NCI-H1417 treated with DMSO at 0.1 percent for 48 hours (cell line): ENCODE measurements around the gene SPRY4.
"Not testable (repeated sequence)": the region's sequence is repeated elsewhere in the genome, so short reads cannot be mapped to it uniquely, and the experiment has no call there.

Source experiments
- DNase-seq: peaks from one replicate; lab custom pipeline; 2025; lab: John Stamatoyannopoulos, UW

The SPRY4 gene

GRCh38 chr5:142315096-142315900 lies 9.5 kb downstream of the SPRY4 start:
- no peak for DNase-seq

DNA sequence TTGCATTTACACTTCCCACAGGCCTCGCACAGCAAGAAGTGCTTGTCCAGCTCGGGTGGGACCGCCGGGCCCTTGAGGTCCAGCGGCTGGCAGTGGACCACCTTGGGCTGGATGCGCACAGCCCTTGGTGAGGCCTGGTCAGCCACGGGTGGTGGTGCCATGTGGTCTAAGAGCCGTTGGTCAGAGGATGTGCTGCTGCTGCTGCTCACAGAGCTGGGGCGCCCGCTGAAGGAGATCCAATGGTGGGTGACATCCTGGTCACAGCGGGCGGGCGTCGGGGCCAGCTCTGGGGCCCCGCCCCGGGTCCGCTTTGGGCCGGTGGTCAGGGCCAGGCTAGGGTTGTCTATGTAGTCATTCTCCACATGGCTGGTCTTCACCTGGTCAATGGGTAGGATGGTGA lies 10.2 kb downstream of the SPRY4 start:
- no peak for DNase-seq

- DNase-seq, result no peak
These were observed 10.7 kb downstream of the SPRY4 start for GRCh38 chr5:142314109-142314508.

GRCh38 chr5:142313682-142314081 lies 11.1 kb downstream of the SPRY4 start:
- no peak for DNase-seq

GRCh38 chr5:142313275-142313674 lies 11.5 kb downstream of the SPRY4 start:
- DNase-seq, result no peak

DNA sequence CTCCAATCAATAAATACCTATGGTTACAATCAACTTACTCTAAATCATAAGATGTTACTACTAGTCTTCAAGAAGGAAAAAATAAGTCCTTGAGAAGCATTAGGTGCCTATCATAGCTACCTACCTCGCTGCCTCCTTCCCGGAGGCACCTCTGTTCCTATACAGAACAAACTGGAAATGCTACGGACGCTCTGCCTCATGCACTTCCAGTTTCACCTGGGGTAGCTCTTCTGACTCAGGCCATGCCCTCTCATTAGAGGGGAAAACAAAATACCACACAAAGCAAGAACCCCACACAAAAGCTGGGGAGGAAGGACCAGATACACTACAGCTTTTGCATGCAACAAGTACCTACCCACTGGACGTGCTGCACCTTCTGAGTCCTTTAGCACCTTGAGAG lies 12.4 kb downstream of the SPRY4 start:
- no peak for DNase-seq

GRCh38 chr5:142311725-142312124 lies 13.1 kb downstream of the SPRY4 start:
- no peak for DNase-seq

DNA sequence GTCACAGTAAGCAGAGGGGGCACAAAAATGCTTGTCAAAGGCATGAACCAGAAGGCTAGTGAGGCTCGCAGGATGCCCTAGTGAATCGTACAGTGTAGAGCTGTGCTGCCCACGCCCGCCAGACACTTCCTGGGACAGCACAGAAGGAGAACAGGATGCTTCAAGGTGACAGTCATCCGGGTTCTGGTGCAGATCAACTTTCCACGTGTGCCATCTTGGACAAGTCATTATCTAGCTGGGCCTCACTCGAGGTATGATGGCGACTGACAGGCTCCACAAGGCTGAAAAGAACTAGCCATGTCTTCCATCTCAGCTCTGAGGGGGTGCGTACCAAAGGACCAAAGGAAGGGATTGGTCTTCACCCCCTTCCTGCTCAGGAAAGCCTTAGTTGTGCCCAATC lies 14.0 kb downstream of the SPRY4 start:
- DNase-seq, result no peak

DNA sequence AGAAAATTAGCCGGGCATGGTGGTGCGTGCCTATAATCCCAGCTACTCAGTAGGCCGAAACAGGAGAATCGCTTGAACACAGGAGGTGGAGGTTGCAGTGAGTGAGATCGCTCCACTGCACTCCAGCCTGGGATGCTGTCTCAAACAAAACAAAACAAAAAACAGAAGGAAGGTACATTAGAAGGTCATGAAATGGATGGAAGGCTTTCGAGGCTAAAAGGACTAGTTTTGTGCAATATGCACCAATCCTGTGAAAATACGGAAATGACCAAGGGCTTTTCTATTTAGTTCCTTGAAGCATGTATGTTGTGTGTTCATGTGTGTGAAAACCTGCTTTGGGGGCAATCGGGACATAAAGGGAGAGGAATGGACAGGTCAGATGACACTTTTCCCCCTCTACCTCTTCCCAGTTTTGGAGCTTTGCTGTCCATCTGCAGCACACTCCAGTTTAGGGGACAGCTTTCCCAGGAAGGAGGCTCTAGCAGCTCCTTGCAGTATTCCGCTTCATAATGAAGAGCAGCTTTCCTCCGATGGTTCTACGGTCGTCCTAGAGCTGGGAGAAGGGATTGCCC lies 15.0 kb downstream of the SPRY4 start:
- no peak for DNase-seq

- no peak for DNase-seq
These were observed 16.5 kb downstream of the SPRY4 start for GRCh38 chr5:142308358-142308757.

GRCh38 chr5:142307146-142307890 lies 17.5 kb downstream of the SPRY4 start:
- no peak for DNase-seq

GRCh38 chr5:142306077-142306502 lies 18.7 kb downstream of the SPRY4 start:
- DNase-seq, result no peak

- DNase-seq, result no peak
These were observed 19.6 kb downstream of the SPRY4 start for GRCh38 chr5:142305211-142305610.

- no peak for DNase-seq
These were observed 20.7 kb downstream of the SPRY4 start for GRCh38 chr5:142304013-142304701.

- no peak for DNase-seq
These were observed 21.3 kb downstream of the SPRY4 start for GRCh38 chr5:142303565-142303964.

DNA sequence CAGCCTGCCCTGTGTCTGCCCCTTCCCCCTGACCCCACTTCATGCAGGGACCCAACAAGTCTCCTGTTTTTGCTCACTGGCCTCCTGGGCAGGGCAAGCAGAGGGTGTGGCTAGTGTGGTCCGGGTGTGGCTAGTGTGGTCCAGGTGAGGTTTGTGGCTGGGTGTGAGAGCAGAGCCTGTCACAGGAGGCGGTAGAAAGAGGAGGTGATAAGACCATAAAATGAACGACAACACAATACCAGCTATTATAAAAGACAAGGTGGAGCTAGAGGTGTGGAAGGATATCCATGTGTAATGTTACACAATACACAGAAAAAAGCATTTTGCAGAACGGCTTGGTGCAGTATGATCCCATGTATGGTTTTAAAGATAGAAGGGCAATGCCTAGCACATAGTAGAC lies 23.3 kb downstream of the SPRY4 start:
- DNase-seq, result no peak

GRCh38 chr5:142300677-142301076 lies 24.1 kb downstream of the SPRY4 start:
- DNase-seq, result no peak

DNA sequence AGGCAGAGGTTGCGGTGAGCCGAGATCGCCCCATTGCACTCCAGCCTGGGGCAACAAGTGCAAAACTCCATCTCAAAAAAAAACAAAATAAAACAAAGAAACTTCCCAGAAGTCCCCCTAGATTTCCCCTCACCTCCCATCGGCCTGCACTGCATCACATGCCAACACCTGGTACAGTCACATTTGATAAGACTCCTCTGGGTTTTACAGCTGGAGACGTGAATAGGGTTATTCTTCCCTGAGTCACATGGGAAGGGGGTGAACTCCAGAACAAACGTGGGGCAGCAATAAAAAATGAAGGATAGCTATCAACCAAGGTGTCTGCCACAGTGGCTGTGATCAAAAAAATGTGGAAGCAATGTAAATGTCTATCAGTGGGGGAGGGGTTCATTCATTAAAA lies 26.0 kb downstream of the SPRY4 start:
- no peak for DNase-seq

GRCh38 chr5:142297786-142298185 lies 27.0 kb downstream of the SPRY4 start:
- DNase-seq, result not testable (repeated sequence)

DNA sequence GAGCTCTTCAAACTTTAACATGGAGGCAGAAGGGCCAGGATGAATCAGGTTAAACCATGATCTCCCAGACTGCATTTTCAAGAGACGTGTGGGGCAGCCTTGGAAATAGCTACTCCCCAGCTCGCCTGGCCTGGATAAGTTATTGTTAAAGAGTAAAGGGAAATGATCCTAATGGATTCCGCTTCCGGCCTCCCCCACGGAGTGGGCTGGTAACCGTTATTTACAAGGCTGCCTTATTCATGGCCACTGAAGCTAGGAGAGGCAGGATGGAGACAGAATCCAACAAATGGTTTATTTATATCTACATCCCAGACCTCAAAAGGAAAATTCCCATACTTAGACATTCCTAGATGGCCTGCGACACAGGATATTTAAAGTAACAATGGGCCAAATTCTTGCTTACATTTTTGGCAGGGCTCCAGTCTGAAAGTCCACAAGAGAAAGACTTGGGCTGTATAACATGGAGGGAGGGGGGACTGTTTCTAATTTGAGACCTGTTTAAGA lies 27.9 kb downstream of the SPRY4 start:
- no peak for DNase-seq

GRCh38 chr5:142295960-142296860 lies 28.6 kb downstream of the SPRY4 start:
- no peak for DNase-seq
